ENCODE results near the gene RBM4B. TPM values are rescaled to one million over a fixed set of nuclear protein-coding genes. Genes with fewer than 3 reads are reported as not detected.

Gene RBM4B
- total and polyA plus RNA-seq, 8 donors, result 11.3 to 61.4 (median 16.1) TPM; not detected in 1

GRCh38 chr11:66676931-66677598, 622 bp downstream of the RBM4B start:
- Histone ChIP-seq H3K27ac (peak overlapping the region; percentile 95 to 97 (median 96)), H3K27me3 (no peaks in the 10 kb centered on the region), H3K4me3 (peak overlapping the region; percentile 63 to 76 (median 70)), H3K9me3 (no peaks in the 10 kb centered on the region), H3K4me1 (peaks cover 17 to 57% (median 40%) of the 10 kb centered on the region in 4 donors), H3K36me3 (no peaks in the 10 kb centered on the region)
- intact Hi-C loops (cut with DNase I; ENCODE audit: low total_unique reads), result no loop called here
- no peak for DNase-seq
- TF ChIP-seq POLR2A (IDR thresholded peaks at IDR 0.05) (no peak), EP300 (IDR thresholded peaks at IDR 0.05) (no peak), POLR2AphosphoS5 (IDR thresholded peaks at IDR 0.05) (no peak), CTCF (IDR thresholded peaks at IDR 0.05) (no peak)
- WGBS, 5 donors, result 5 to 9% (median 6%) methylated on average over 25 to 27 of the region's 27 CpGs

GRCh38 chr11:66676282-66676919, 1.3 kb downstream of the RBM4B start:
- no peak for DNase-seq
- Histone ChIP-seq H3K4me3 (peak overlapping the region; percentile 63 to 76 (median 70)), H3K36me3 (no peaks in the 10 kb centered on the region), H3K9me3 (no peaks in the 10 kb centered on the region), H3K27me3 (no peaks in the 10 kb centered on the region), H3K4me1 (peaks cover 17 to 63% (median 43%) of the 10 kb centered on the region in 4 donors), H3K27ac (no peak overlapping the region)
- TF ChIP-seq POLR2A (IDR thresholded peaks at IDR 0.05) (no peak), EP300 (IDR thresholded peaks at IDR 0.05) (no peak), POLR2AphosphoS5 (IDR thresholded peaks at IDR 0.05) (no peak), CTCF (IDR thresholded peaks at IDR 0.05) (no peak)
- intact Hi-C loops (cut with DNase I; ENCODE audit: low total_unique reads), result no loop called here
- WGBS, 5 donors, result 60 to 66% (median 62%) methylated on average over 16 of the region's 16 CpGs

GRCh38 chr11:66674964-66675602, 2.6 kb downstream of the RBM4B start:
- intact Hi-C loops (cut with DNase I; ENCODE audit: low total_unique reads), result no loop called here
- Histone ChIP-seq H3K36me3 (peaks cover 0 to 6% (median 0%) of the 10 kb centered on the region in 4 donors), H3K9me3 (no peaks in the 10 kb centered on the region), H3K27ac (no peak overlapping the region), H3K27me3 (no peaks in the 10 kb centered on the region), H3K4me3 (peak overlapping the region in 1 of 4 donors; percentile 68), H3K4me1 (peaks cover 17 to 70% (median 48%) of the 10 kb centered on the region in 4 donors)
- 77 to 89% (median 87%) methylated on average over 2 of the region's 2 CpGs for WGBS, 5 donors
- no peak for DNase-seq
- TF ChIP-seq CTCF (IDR thresholded peaks at IDR 0.05) (no peak), POLR2A (IDR thresholded peaks at IDR 0.05) (no peak), EP300 (IDR thresholded peaks at IDR 0.05) (no peak), POLR2AphosphoS5 (IDR thresholded peaks at IDR 0.05) (no peak)

DNA sequence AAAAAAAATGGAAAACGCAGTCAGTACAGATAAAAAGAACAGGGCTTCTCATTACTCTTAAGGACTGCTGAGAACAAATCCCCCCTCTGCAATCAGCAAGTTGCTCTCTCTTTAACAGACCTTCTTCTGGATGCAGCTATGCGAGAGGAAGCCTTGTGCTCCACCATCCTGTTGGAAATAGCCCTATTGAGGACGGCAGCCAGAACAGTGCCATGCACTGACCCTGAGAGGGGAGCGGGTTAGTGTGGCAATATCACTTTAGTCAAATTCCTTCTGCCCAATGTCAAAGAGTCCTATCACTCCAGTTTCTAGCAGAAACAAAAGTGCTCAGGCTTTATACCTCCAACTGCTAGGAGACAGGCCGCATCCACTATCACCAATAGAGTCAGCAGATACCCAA, 6.9 kb downstream of the RBM4B start:
- 77 to 83% (median 78%) methylated on average over 5 of the region's 5 CpGs for WGBS, 5 donors
- intact Hi-C loops (cut with DNase I; ENCODE audit: low total_unique reads), result no loop called here

More for the DNA sequence above, 6.9 kb downstream of the RBM4B start:
- Histone ChIP-seq H3K4me3 (no peak overlapping the region), H3K27me3 (no peaks in the 10 kb centered on the region), H3K9me3 (no peaks in the 10 kb centered on the region), H3K4me1 (peaks cover 5 to 79% (median 31%) of the 10 kb centered on the region in 4 donors), H3K36me3 (peaks cover 26 to 43% (median 34%) of the 10 kb centered on the region in 4 donors), H3K27ac (no peak overlapping the region)
- TF ChIP-seq CTCF (IDR thresholded peaks at IDR 0.05) (no peak), POLR2AphosphoS5 (IDR thresholded peaks at IDR 0.05) (no peak), EP300 (IDR thresholded peaks at IDR 0.05) (no peak), POLR2A (IDR thresholded peaks at IDR 0.05) (no peak)
- no peak for DNase-seq

All from stomach (tissue), 9 donors.